Pancreas (tissue), 10 donors: ENCODE results near the gene BRMS1L. TPM values are rescaled to one million over a fixed set of nuclear protein-coding genes. Genes with fewer than 3 reads are reported as not detected.

Experiments used
- ATAC-seq, 4 donors: fragments of 200-7000 bp; cut with Tn5 transposase; one replicate each; pipeline versions ENCODE4 v1.8.0 to v1.9.1; 2020; ENCODE audit warnings: mild to moderate bottlenecking in 4 of 4, moderate library complexity in 4 of 4
- DNase-seq, 6 donors: peaks; one replicate each; pipeline ENCODE4 v3.0.0-alpha.2; 2020
- FAIRE-seq: peaks from 2 replicates; lab custom pipeline; 2012; peaks lifted over from hg19 to GRCh38; lab: Jason Lieb, UNC
- H3K27ac ChIP-seq, 4 donors: fragments of 200-600 bp; sonication (generic); 1 replicate in 3 of 4; 2 replicates in 1 of 4; pipeline versions ENCODE4 v1.5.0 to v1.8.0; 2020
- H3K27me3 ChIP-seq, 4 donors: fragments of 200-600 bp; one replicate each; pipeline ENCODE4 v1.8.0; 2021
- H3K36me3 ChIP-seq, 3 donors: fragments of 200-600 bp; sonication (generic) in 1 of 3; one replicate each; pipeline versions ENCODE4 v1.5.0 to v1.8.0; 2020 to 2021
- H3K4me1 ChIP-seq, 3 donors: fragments of 200-600 bp; one replicate each; pipeline ENCODE4 v1.8.0; 2021
- H3K4me3 ChIP-seq, 4 donors: fragments of 200-600 bp; sonication (generic) in 2 of 4; one replicate each; pipeline versions ENCODE4 v1.5.0 to v1.8.0; 2020 to 2021
- H3K9me3 ChIP-seq, 4 donors: fragments of 200-600 bp; one replicate each; pipeline ENCODE4 v1.8.0; 2021
- WGBS, 2 donors: extraction: QIAGEN DNeasy Blood & Tissue Kit; methylation state at CpG; one replicate each; pipeline ENCODE4 v1.1.7; 2013; 5-methylcytosine and 5-hydroxymethylcytosine counted together
- intact Hi-C, 3 donors: fragments of 100-400 bp; cut with DNase I; formaldehyde crosslinking; loops; one replicate each; pipeline versions ENCODE4 v1.11.1 to v1.14.2; 2022
- polyA plus RNA-seq, 2 donors: library from polyadenylated mRNA; stranded (reverse); fragments of 200-250 nt; gene quantifications; one replicate each; pipeline ENCODE4 v1.2.3, GENCODE V29; 2013
- total RNA-seq, 6 donors: library from RNA; stranded (reverse); fragmentation: NEBNext Ultra II Directional in 4 of 6; extraction: Animal tissue kit (Norgen Biotek cat#: 25700) in 4 of 6; gene quantifications; one replicate each; pipeline versions ENCODE4 v1.2.1 to v1.2.4, GENCODE V29; 2021 to 2023
- TF ChIP-seq, protein P1 (sequence below), 4 donors: fragments of 200-600 bp; sonication (generic) in 3 of 4; IDR thresholded peaks; one replicate each; pipeline versions ENCODE4 v1.5.0 to v1.8.0; 2021; ENCODE audit warnings: antibody characterized with exemption in 4 of 4
- donor health status: healthy with polysubstance abuse.
- donor health status: DM: no; HTN: no; CAD: no; lungs with moderate emphysema.
- donor health status: DM: no; HTN: no; CAD: no.
- donor health status: control.
- donor health status: control.
- donor health status: Bipolar disorder and iron deficiency.
- donor health status: DM: yes; HTN: yes; CAD: no.
- donor health status: DM: no; HTN: no; CAD: no.
- donor health status: DM: no; HTN: no; CAD: no.
- donor health status: DM: yes; HTN: yes; CAD: no.

BRMS1L gene
- total and polyA plus RNA-seq, 8 donors: 1.5 to 3.8 (median 2.0) TPM

GRCh38 chr14:35810963-35811362 lies 15.2 kb upstream of the BRMS1L start:
- H3K27ac ChIP-seq: no peak overlapping the region
- no peaks in the 10 kb centered on the region for H3K9me3 ChIP-seq
- H3K36me3 ChIP-seq: no peaks in the 10 kb centered on the region
- intact Hi-C loops: no loop called here
- H3K27me3 ChIP-seq: no peaks in the 10 kb centered on the region
- DNase-seq (no peak), ATAC-seq (no peak), FAIRE-seq (no peak)
- WGBS, 2 donors: 81 to 90% methylated on average over 4 of the region's 4 CpGs
- no peak overlapping the region for H3K4me3 ChIP-seq
- TF ChIP-seq, protein P1, sequence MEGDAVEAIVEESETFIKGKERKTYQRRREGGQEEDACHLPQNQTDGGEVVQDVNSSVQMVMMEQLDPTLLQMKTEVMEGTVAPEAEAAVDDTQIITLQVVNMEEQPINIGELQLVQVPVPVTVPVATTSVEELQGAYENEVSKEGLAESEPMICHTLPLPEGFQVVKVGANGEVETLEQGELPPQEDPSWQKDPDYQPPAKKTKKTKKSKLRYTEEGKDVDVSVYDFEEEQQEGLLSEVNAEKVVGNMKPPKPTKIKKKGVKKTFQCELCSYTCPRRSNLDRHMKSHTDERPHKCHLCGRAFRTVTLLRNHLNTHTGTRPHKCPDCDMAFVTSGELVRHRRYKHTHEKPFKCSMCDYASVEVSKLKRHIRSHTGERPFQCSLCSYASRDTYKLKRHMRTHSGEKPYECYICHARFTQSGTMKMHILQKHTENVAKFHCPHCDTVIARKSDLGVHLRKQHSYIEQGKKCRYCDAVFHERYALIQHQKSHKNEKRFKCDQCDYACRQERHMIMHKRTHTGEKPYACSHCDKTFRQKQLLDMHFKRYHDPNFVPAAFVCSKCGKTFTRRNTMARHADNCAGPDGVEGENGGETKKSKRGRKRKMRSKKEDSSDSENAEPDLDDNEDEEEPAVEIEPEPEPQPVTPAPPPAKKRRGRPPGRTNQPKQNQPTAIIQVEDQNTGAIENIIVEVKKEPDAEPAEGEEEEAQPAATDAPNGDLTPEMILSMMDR (IDR thresholded peaks at IDR 0.05): no peak
- H3K4me1 ChIP-seq: peaks cover 4 to 17% (median 7%) of the 10 kb centered on the region in 3 donors

- no peak overlapping the region for H3K4me3 ChIP-seq
- H3K4me1 ChIP-seq: no peaks in the 10 kb centered on the region
- no peak for FAIRE-seq
- peak in 5 of 6 donors; percentile 39 to 69 (median 49) for DNase-seq
- ATAC-seq: peak; percentile 55 to 84 (median 76)
- WGBS, 2 donors: 30 to 34% methylated on average over 3 of the region's 3 CpGs
- no peak overlapping the region for H3K27ac ChIP-seq
- H3K36me3 ChIP-seq: no peaks in the 10 kb centered on the region
- no peaks in the 10 kb centered on the region for H3K27me3 ChIP-seq
- no peaks in the 10 kb centered on the region for H3K9me3 ChIP-seq
- intact Hi-C loops: no loop called here
- TF ChIP-seq, protein P1 (IDR thresholded peaks at IDR 0.05): peak; percentile 44 to 62 (median 56)
These were observed 11.7 kb upstream of the BRMS1L start for GRCh38 chr14:35814371-35815005.

DNA sequence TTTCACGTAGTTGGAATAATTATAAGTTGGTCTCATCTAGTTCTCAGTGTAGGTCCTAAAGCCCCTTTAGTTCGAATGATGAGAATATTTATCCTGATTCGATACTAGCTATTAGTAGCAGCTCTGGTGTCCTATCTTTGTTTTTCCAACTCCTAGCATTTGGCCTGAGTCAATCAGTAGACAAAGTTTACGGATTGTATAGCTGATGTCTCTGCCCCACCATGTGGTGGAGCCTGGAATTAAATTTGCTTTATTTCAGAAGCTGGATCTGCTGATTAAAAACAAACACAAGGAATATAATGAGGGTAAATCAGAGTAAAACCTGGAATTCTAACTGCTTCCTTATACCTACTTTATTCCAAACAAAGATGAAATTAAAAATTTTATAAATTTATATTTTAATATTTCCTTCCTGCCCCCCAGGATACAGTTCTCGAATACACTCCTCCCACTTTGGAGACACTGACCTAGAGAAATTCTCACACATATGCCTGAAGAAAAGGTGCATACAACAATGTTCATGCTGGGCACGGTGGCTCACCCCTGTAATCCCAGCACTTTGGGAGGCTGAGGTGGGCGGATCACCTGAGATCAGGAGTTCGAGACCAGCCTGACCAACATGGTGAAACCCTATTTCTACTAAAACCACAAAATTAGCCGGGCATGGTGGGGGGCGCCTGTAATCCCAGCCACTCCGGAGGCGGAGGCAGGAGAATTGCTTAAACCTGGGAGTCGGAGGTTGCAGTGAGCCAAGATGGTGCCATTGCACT lies 7.6 kb upstream of the BRMS1L start:
- 45 to 56% methylated on average over 13 of the region's 13 CpGs for WGBS, 2 donors
- intact Hi-C loops: no loop called here
- no peak overlapping the region for H3K27ac ChIP-seq
- peak in 2 of 6 donors; percentile 11 to 35 for DNase-seq
- no peaks in the 10 kb centered on the region for H3K27me3 ChIP-seq
- no peak overlapping the region for H3K4me3 ChIP-seq
- no peaks in the 10 kb centered on the region for H3K36me3 ChIP-seq
- H3K4me1 ChIP-seq: no peaks in the 10 kb centered on the region
- ATAC-seq: peak; percentile 60 to 90 (median 86)
- TF ChIP-seq, protein P1 (IDR thresholded peaks at IDR 0.05): peak in 3 of 4 donors; percentile 45 to 57 (median 46)
- H3K9me3 ChIP-seq: no peaks in the 10 kb centered on the region
- FAIRE-seq: no peak

DNA sequence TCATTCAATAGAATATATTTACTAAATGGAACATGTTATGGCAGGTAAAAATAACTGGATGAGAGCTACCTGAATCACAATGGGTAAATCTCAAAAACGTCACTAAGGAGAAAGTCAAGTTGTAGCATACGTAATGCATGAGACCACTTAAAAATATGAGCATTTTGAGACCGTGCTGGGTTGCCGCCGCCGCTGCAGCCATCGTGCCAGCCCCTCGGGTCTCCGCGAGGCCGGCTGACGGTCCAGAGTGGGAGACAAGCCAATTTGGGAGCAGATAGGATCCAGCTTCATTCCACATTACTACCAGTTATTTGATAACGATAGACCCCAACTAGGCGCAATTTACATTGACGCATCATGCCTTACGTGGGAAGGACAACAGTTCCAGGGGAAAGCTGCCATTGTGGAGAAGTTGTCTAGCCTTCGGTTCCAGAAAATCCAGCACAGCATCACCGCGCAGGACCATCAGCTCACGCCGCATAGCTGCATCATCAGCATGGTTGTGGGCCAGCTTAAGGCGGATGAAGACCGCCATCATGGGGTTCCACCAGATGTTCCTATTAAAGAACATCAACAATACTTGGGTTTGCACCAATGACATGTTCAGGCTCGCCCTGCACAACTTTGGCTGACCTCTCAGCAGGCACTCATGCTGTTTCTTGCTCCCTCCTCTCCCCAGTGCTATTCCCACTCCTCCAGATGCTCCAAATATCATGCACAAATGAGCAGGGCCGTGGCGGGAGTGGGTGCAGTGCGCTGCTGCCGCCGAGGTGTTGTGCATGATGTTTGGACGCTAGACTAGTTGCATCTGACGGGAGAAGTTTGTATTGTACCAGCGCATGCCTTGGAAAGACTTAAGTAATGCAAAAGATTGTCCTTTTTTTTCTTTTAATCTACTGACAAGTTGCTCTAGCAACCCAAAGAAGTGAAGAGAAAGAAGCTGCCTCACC lies 6.3 kb upstream of the BRMS1L start:
- H3K27me3 ChIP-seq: no peaks in the 10 kb centered on the region
- 81 to 85% methylated on average over 32 of the region's 32 CpGs for WGBS, 2 donors
- no peaks in the 10 kb centered on the region for H3K36me3 ChIP-seq
- no peak for DNase-seq
- no peak overlapping the region for H3K27ac ChIP-seq
- TF ChIP-seq, protein P1 (IDR thresholded peaks at IDR 0.05): no peak
- H3K9me3 ChIP-seq: no peaks in the 10 kb centered on the region
- H3K4me1 ChIP-seq: no peaks in the 10 kb centered on the region
- ATAC-seq: no peak
- intact Hi-C loops: no loop called here
- H3K4me3 ChIP-seq: no peak overlapping the region
- FAIRE-seq: no peak
